Suprapubic skin (tissue), 4 donors: ENCODE data around the gene RPL27.

Source experiments
- EP300 ChIP-seq: sonication (generic); formaldehyde crosslinking; IDR thresholded peaks from one replicate; pipeline ENCODE4 v1.6.1; 2017; ENCODE audit warnings: antibody characterized with exemption
- POLR2AphosphoS5 ChIP-seq, 3 donors: sonication (generic); formaldehyde crosslinking; IDR thresholded peaks; one replicate each; pipeline ENCODE4 v1.6.1; 2017; ENCODE audit warnings: antibody characterized with exemption in 3 of 3
- TF ChIP-seq, protein P1 (sequence below), 2 donors: fragments of 200-600 bp in 1 of 2; fragments of 450-650 bp in 1 of 2; sonication (generic) in 1 of 2; IDR thresholded peaks; one replicate each; pipeline ENCODE4 v1.5.1; 2016 to 2019; ENCODE audit warnings: antibody characterized with exemption in 2 of 2, mild to moderate bottlenecking in 1 of 2, moderate library complexity in 1 of 2

DNA sequence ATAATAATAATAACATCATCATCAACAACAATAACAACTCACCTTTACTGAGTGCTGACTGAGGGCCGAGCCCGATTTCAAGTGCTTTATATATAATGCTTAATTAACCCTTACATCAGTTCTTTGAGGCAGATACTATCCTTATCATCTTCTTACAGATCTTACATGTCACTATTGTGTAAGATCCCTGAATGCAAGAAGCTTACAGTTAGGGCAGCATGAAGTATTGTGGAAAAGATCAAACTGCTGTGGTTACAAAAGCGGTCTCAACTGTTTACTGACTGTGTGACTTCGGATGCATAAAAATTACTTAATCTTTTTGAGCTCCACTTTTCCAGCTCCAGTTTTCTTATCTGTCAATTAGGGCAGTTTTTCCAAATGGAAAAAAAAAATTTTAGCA is 20.7 kb downstream of the RPL27 start:
- TF ChIP-seq, protein P1, sequence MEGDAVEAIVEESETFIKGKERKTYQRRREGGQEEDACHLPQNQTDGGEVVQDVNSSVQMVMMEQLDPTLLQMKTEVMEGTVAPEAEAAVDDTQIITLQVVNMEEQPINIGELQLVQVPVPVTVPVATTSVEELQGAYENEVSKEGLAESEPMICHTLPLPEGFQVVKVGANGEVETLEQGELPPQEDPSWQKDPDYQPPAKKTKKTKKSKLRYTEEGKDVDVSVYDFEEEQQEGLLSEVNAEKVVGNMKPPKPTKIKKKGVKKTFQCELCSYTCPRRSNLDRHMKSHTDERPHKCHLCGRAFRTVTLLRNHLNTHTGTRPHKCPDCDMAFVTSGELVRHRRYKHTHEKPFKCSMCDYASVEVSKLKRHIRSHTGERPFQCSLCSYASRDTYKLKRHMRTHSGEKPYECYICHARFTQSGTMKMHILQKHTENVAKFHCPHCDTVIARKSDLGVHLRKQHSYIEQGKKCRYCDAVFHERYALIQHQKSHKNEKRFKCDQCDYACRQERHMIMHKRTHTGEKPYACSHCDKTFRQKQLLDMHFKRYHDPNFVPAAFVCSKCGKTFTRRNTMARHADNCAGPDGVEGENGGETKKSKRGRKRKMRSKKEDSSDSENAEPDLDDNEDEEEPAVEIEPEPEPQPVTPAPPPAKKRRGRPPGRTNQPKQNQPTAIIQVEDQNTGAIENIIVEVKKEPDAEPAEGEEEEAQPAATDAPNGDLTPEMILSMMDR (IDR thresholded peaks at IDR 0.05): no peak
- TF ChIP-seq POLR2AphosphoS5 (IDR thresholded peaks at IDR 0.05) (no peak), EP300 (no peak)
